ENCODE results near the gene EML6. TPM values are rescaled to one million over a fixed set of nuclear protein-coding genes. Genes with fewer than 3 reads are reported as not detected.
A peak's percentile ranks its signal among the peaks of the same experiment; 100 is the strongest.

EML6 gene
- total RNA-seq, 1 donor from 2014 or later: 2.5 TPM

- H3K4me1 ChIP-seq: peaks cover 17% of the 10 kb centered on the region
- no peaks in the 10 kb centered on the region for H3K36me3 ChIP-seq
- no peak overlapping the region for H3K27ac ChIP-seq
- ATAC-seq (no peak), DNase-seq (no peak)
- intact Hi-C loops (cut with DNase I): no loop called here
- no peaks in the 10 kb centered on the region for H3K9me3 ChIP-seq
- H3K27me3 ChIP-seq (ENCODE audit: low read depth): no peaks in the 10 kb centered on the region
- TF ChIP-seq, protein P1, sequence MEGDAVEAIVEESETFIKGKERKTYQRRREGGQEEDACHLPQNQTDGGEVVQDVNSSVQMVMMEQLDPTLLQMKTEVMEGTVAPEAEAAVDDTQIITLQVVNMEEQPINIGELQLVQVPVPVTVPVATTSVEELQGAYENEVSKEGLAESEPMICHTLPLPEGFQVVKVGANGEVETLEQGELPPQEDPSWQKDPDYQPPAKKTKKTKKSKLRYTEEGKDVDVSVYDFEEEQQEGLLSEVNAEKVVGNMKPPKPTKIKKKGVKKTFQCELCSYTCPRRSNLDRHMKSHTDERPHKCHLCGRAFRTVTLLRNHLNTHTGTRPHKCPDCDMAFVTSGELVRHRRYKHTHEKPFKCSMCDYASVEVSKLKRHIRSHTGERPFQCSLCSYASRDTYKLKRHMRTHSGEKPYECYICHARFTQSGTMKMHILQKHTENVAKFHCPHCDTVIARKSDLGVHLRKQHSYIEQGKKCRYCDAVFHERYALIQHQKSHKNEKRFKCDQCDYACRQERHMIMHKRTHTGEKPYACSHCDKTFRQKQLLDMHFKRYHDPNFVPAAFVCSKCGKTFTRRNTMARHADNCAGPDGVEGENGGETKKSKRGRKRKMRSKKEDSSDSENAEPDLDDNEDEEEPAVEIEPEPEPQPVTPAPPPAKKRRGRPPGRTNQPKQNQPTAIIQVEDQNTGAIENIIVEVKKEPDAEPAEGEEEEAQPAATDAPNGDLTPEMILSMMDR (IDR thresholded peaks at IDR 0.05): no peak
- no peak overlapping the region for H3K4me3 ChIP-seq
These were observed 44.7 kb upstream of the EML6 start for GRCh38 chr2:54678719-54679118.

- DNase-seq: no peak
- H3K9me3 ChIP-seq: no peaks in the 10 kb centered on the region
- H3K36me3 ChIP-seq: no peaks in the 10 kb centered on the region
- H3K27ac ChIP-seq: no peak overlapping the region
- TF ChIP-seq, protein P1 (IDR thresholded peaks at IDR 0.05): no peak
- intact Hi-C loops (cut with DNase I): no loop called here
- ATAC-seq: no peak
- H3K4me1 ChIP-seq: no peaks in the 10 kb centered on the region
- no peak overlapping the region for H3K4me3 ChIP-seq
- no peaks in the 10 kb centered on the region for H3K27me3 ChIP-seq (ENCODE audit: low read depth)
These were observed 42.9 kb upstream of the EML6 start for GRCh38 chr2:54680397-54681041.

DNA sequence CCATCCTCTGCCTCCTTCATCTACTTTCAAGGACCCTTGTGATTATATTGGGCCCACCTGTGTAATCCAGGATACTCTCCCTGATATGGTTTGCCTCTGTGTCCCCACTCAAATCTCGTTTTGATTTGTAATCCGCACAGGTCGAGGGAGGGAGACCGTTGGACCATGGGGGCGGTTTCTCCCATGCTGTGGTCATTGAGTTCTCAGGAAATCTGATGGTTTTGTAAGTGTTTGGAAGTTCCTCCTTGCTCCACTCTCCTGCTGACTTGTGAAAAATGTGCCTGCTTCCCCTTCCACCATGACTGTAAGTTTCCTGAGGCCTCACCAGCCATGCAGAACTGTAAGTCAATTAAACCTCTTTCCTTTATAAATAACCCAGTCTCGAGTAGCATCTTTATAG lies 42.0 kb upstream of the EML6 start:
- intact Hi-C loops (cut with DNase I): no loop called here
- Histone ChIP-seq H3K36me3 (no peaks in the 10 kb centered on the region), H3K4me3 (no peak overlapping the region), H3K4me1 (no peaks in the 10 kb centered on the region), H3K9me3 (no peaks in the 10 kb centered on the region), H3K27ac (no peak overlapping the region), H3K27me3 (ENCODE audit: low read depth) (no peaks in the 10 kb centered on the region)
- TF ChIP-seq, protein P1 (IDR thresholded peaks at IDR 0.05): no peak
- ATAC-seq: no peak
- DNase-seq: no peak

GRCh38 chr2:54683596-54683995 lies 39.9 kb upstream of the EML6 start:
- TF ChIP-seq, protein P1 (IDR thresholded peaks at IDR 0.05): no peak
- ATAC-seq (peak in 1 of 2 donors; percentile 34), DNase-seq (no peak)
- no peak overlapping the region for H3K27ac ChIP-seq
- H3K4me3 ChIP-seq: no peak overlapping the region
- no peaks in the 10 kb centered on the region for H3K4me1 ChIP-seq
- no peaks in the 10 kb centered on the region for H3K36me3 ChIP-seq
- H3K27me3 ChIP-seq (ENCODE audit: low read depth): no peaks in the 10 kb centered on the region
- H3K9me3 ChIP-seq: no peaks in the 10 kb centered on the region
- intact Hi-C loops (cut with DNase I): no loop called here

DNA sequence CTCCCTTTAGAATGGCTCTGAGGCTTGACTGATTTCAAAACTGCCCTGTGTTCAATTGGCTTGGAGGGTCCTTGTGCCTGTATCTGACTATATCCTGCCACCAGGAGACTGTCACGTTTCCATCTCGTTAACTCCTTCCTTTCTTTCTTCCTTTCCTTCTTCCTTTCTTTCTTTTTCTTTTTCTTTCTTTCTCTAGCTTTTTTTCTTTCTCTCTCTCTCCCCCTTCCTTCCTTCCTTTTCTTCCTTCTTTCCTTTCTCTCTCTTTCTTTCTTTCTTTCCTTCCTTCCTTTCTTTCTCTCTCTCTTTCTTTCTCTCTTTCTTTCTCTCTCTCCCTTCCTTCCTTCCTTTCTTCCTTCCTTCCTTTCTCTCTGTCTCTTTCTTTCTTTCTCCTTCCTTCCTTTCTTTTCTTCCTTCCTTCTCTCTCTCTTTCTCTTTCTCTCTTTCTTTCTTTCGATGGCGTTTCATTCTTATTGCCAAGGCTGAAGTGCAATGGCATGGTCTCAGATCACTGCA lies 38.1 kb upstream of the EML6 start:
- no peak overlapping the region for H3K4me3 ChIP-seq
- intact Hi-C loops (cut with DNase I): no loop called here
- no peaks in the 10 kb centered on the region for H3K36me3 ChIP-seq
- ATAC-seq (peak; percentile 75 to 89), DNase-seq (no peak)
- H3K27ac ChIP-seq: no peak overlapping the region
- no peaks in the 10 kb centered on the region for H3K4me1 ChIP-seq
- H3K27me3 ChIP-seq (ENCODE audit: low read depth): no peaks in the 10 kb centered on the region
- TF ChIP-seq, protein P1 (IDR thresholded peaks at IDR 0.05): no peak
- no peaks in the 10 kb centered on the region for H3K9me3 ChIP-seq
